ENCODE measurements around the gene RHBG. TPM values are rescaled to one million over a fixed set of nuclear protein-coding genes. Genes with fewer than 3 reads are reported as not detected.

The RHBG gene
- total and polyA plus RNA-seq, 8 donors = 0.16 to 3.5 (median 0.58) TPM

DNA sequence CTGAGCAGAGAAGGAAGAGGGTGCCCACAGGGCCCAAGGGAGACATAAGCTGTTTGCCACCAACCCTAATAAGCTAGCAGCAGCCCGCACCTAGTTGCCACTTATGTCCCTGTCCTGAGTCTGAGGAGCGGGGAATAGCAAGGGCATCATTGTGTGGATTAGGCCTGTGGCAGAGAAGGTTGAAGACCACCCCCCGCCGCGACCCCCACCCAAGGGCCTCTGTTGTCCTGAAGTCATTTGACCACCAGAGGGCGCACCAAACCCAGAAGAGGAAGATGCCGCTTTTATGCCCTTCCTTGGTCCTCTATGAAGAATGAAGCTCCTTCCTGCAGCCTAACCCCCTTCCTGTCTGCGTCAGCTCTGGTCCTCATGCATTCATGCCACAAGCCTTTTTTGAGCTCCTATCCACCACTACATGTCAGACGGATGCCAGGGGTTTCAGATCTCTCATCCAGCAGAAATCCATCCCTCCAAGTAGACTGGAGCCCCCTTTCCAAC, 16.6 kb downstream of the RHBG start:
- Histone ChIP-seq H3K27me3 (no peaks in the 10 kb centered on the region), H3K4me3 (no peak overlapping the region), H3K36me3 (no peaks in the 10 kb centered on the region), H3K27ac (no peak overlapping the region), H3K9me3 (no peaks in the 10 kb centered on the region), H3K4me1 (no peaks in the 10 kb centered on the region)
- DNase-seq (peak in 5 of 6 donors; percentile 20 to 83 (median 52)), FAIRE-seq (no peak), ATAC-seq (peak; percentile 59 to 78 (median 75))
- TF ChIP-seq, protein P1, sequence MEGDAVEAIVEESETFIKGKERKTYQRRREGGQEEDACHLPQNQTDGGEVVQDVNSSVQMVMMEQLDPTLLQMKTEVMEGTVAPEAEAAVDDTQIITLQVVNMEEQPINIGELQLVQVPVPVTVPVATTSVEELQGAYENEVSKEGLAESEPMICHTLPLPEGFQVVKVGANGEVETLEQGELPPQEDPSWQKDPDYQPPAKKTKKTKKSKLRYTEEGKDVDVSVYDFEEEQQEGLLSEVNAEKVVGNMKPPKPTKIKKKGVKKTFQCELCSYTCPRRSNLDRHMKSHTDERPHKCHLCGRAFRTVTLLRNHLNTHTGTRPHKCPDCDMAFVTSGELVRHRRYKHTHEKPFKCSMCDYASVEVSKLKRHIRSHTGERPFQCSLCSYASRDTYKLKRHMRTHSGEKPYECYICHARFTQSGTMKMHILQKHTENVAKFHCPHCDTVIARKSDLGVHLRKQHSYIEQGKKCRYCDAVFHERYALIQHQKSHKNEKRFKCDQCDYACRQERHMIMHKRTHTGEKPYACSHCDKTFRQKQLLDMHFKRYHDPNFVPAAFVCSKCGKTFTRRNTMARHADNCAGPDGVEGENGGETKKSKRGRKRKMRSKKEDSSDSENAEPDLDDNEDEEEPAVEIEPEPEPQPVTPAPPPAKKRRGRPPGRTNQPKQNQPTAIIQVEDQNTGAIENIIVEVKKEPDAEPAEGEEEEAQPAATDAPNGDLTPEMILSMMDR (IDR thresholded peaks at IDR 0.05) = peak; percentile 73 to 86 (median 81)
- 11 to 15% methylated on average over 9 of the region's 9 CpGs for WGBS, 2 donors
- intact Hi-C loops (cut with DNase I) = loop anchor here (2.0 to 10.0 kb wide), 3 partner anchors 59 to 62 kb away; no protein-coding TSS in a partner anchor

DNA sequence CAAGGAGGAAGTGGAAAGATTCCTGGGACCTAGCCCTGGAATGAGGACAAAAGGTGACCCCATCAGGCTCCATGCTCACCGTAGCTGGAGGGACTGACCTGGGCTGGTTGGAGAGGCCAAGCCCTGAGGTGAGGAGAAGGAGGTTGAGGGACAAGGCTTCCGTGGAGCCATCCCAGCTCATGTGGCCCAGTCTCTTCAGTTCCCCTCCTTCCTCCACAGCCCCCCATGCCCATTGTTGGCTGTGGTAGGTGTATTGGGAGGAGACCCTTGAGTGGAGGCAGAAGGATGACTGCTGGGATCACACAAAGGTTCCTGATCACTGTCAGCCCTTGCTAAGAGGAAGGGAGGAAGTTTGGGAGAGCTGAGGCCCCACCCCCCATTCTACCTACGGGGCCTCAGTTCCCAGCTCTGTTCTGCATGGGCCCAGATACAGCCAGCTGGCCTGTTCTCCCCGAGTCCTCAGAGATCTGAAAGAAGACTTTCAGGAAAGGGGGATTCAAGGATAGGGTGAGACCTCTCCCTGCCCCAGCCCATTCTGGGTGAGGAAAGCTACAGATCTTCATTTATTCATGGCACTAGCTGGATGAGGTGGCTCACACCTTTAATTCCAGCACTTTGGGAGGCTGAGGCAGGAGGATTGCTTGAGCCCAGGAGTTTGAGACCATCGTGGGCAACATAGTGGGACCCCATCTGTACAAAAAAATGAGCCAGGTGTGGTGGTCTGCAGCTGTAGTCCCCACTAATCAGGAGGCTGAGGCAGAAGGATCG, 17.3 kb downstream of the RHBG start:
- no peaks in the 10 kb centered on the region for H3K36me3 ChIP-seq
- H3K27ac ChIP-seq = no peak overlapping the region
- no peak for DNase-seq
- no peak overlapping the region for H3K4me3 ChIP-seq
- no peaks in the 10 kb centered on the region for H3K9me3 ChIP-seq
- H3K27me3 ChIP-seq = no peaks in the 10 kb centered on the region
- intact Hi-C loops (cut with DNase I) = loop anchor here (2.0 to 10.0 kb wide), 3 partner anchors 58 to 61 kb away; no protein-coding TSS in a partner anchor
- TF ChIP-seq, protein P1 (IDR thresholded peaks at IDR 0.05) = no peak
- no peak for FAIRE-seq
- no peak for ATAC-seq
- no peaks in the 10 kb centered on the region for H3K4me1 ChIP-seq
- 59 to 72% methylated on average over 6 of the region's 6 CpGs for WGBS, 2 donors

DNA sequence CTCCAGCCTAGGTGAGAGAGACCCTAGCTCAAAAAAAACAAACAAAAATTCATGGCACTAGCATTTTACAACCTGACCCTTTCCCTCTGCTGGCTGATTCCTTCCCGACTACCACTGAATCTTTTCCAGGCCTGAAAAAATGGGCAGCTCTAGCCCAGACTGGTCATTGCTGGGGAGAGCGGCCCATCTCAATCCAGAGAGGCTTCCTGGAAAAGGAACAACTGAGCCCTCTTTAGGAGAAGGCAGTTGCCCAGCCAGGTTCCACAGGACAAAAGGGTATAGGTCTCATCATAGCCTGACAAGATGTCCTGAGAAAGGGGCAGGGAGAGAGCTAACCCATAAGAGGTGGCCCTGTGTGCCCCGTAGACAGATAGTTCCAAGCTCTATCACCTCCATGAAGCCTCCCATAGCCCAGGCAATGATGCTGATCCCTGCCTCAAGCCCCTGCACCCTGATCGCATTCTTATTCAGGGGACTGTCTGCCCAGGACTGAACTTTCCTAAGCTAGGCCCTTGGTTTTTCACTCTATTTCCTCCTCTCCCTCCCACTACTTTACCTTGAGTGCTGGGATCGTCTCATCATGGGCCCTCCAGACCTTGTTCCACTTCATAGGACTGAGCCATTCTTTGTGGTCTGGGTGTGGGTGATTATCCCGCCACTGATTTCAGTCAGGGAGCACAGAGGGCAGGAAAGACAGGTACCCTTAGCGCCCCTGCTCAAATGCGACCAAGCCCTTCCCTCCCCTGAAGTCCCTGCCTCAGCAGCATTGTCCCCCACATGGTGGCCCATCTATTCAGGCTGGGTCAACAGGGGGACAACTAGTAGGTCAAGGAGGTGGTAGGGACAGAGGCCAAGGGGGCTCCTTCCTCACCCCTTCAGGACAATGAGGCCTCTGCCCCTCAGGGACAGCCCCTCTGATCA, 18.2 kb downstream of the RHBG start:
- Histone ChIP-seq H3K4me1 (no peaks in the 10 kb centered on the region), H3K4me3 (no peak overlapping the region), H3K9me3 (no peaks in the 10 kb centered on the region), H3K27me3 (no peaks in the 10 kb centered on the region), H3K27ac (no peak overlapping the region), H3K36me3 (no peaks in the 10 kb centered on the region)
- no peak for FAIRE-seq
- DNase-seq = no peak
- no peak for ATAC-seq
- intact Hi-C loops (cut with DNase I) = loop anchor here (2.0 to 10.0 kb wide), 3 partner anchors 58 to 60 kb away; no protein-coding TSS in a partner anchor
- TF ChIP-seq, protein P1 (IDR thresholded peaks at IDR 0.05) = no peak
- WGBS, 2 donors = 68 to 79% methylated on average over 8 of the region's 8 CpGs

DNA sequence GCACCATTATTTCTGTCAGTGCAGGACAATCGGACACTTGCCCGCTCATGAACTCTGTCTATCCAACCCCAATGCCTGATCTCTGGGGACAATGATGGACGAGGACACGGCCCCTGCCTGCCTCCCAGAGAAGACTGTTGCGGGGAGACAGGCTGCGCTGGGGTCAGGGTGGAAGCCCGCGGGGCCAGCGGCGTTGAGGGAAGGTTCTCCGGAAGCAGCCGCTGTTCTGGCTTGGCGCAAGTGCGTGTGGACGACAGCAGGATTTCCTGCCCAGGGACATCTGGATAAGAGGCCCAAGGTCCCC, 18.8 kb downstream of the RHBG start:
- 29 to 34% methylated on average over 15 of the region's 15 CpGs for WGBS, 2 donors
- DNase-seq = no peak
- Histone ChIP-seq H3K27me3 (no peaks in the 10 kb centered on the region), H3K4me1 (no peaks in the 10 kb centered on the region), H3K36me3 (no peaks in the 10 kb centered on the region), H3K9me3 (no peaks in the 10 kb centered on the region), H3K27ac (no peak overlapping the region), H3K4me3 (no peak overlapping the region)
- intact Hi-C loops (cut with DNase I) = loop anchor here (2.0 to 10.0 kb wide), 3 partner anchors 57 to 59 kb away; no protein-coding TSS in a partner anchor
- no peak for FAIRE-seq
- TF ChIP-seq, protein P1 (IDR thresholded peaks at IDR 0.05) = no peak
- no peak for ATAC-seq

All from pancreas (tissue), 10 donors.